Activated CD4-positive, alpha-beta T cell treated with anti-CD3 and anti-CD28 coated beads, Interleukin-2, amount 50 U/mL, for 4 hours (primary cell): ENCODE measurements around the gene KDM5A.
"Not testable (repeated sequence)": the region's sequence is repeated elsewhere in the genome, so short reads cannot be mapped to it uniquely, and the experiment has no call there.

Experiments
- DNase-seq, 2 experiments: peaks; one replicate each; pipeline ENCODE4 v3.0.0-alpha.2; 2020

KDM5A gene

GRCh38 chr12:332581-333205 is 56.4 kb downstream of the KDM5A start:
- DNase-seq, result no peak

GRCh38 chr12:331287-331686 is 57.8 kb downstream of the KDM5A start:
- DNase-seq, result no peak

- DNase-seq, result no peak
These were observed 63.2 kb downstream of the KDM5A start for GRCh38 chr12:325906-326305.

GRCh38 chr12:323507-323906 is 65.6 kb downstream of the KDM5A start:
- DNase-seq, result no peak

- DNase-seq, result no peak
These were observed 67.4 kb downstream of the KDM5A start for GRCh38 chr12:321606-322326.

GRCh38 chr12:318759-319515 is 70.2 kb downstream of the KDM5A start:
- DNase-seq, result no peak

GRCh38 chr12:308511-308910 is 80.6 kb downstream of the KDM5A start:
- no peak for DNase-seq

- no peak for DNase-seq
These were observed 81.7 kb downstream of the KDM5A start for GRCh38 chr12:307406-307805.

- DNase-seq, result no peak
These were observed 84.3 kb downstream of the KDM5A start for GRCh38 chr12:304805-305204.

GRCh38 chr12:302766-303165 is 86.4 kb downstream of the KDM5A start:
- DNase-seq, result not testable (repeated sequence)

- not testable (repeated sequence) for DNase-seq
These were observed 89.0 kb downstream of the KDM5A start for GRCh38 chr12:300166-300565.

- not testable (repeated sequence) for DNase-seq
These were observed 89.6 kb downstream of the KDM5A start for GRCh38 chr12:299511-299910.

- not testable (repeated sequence) for DNase-seq
These were observed 91.1 kb downstream of the KDM5A start for GRCh38 chr12:298059-298458.

- DNase-seq, result no peak
These were observed 94.0 kb downstream of the KDM5A start for GRCh38 chr12:295132-295531.

- no peak for DNase-seq
These were observed 95.9 kb downstream of the KDM5A start for GRCh38 chr12:293199-293598.

- no peak for DNase-seq
These were observed 96.9 kb downstream of the KDM5A start for GRCh38 chr12:292186-292585.

GRCh38 chr12:291153-291723 is 97.9 kb downstream of the KDM5A start:
- no peak for DNase-seq

GRCh38 chr12:288687-289086 is 100.4 kb downstream of the KDM5A start:
- DNase-seq, result no peak

- DNase-seq, result no peak
These were observed 102.4 kb downstream of the KDM5A start for GRCh38 chr12:286531-287300.

- DNase-seq, result no peak
These were observed 111.1 kb downstream of the KDM5A start for GRCh38 chr12:278046-278445.

- no peak for DNase-seq
These were observed 113.3 kb downstream of the KDM5A start for GRCh38 chr12:275812-276211.

- DNase-seq, result no peak
These were observed 115.7 kb downstream of the KDM5A start for GRCh38 chr12:273382-273781.

- DNase-seq, result no peak
These were observed 116.2 kb downstream of the KDM5A start for GRCh38 chr12:272942-273341.
